ENCODE measurements around the gene CPB1. TPM values are rescaled to one million over a fixed set of nuclear protein-coding genes. Genes with fewer than 3 reads are reported as not detected.

The CPB1 gene
- total RNA-seq, 4 donors from 2014 or later = 0.41 TPM; not detected in 3

DNA sequence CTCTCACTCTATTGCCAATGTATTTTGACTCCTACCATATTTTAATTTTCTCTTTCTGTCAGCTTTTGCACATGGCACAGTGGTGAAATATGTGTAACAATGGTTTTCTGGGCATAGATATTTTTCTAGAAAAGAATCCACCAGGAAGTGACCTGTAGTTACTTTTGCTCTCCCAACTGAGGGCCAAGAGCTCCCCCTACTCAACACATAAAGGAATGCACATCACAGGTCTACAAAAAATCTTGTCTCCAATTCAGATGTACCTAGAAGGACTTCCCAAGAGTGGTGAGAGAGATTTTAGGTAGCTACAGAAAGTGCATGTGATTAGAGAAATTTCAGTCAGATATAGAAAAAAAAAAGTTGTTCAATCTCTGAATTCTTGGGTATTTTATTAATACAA lies 53.1 kb downstream of the CPB1 start:
- Histone ChIP-seq H3K9me3 (no peaks in the 10 kb centered on the region), H3K27me3 (no peaks in the 10 kb centered on the region), H3K4me1 (no peaks in the 10 kb centered on the region), H3K36me3 (no peaks in the 10 kb centered on the region), H3K27ac (no peak overlapping the region), H3K4me3 (no peak overlapping the region)
- intact Hi-C loops (cut with DNase I; ENCODE audit: low total_unique reads) = no loop called here
- DNase-seq = no peak
- in situ Hi-C loops (cut with MboI; ENCODE audit: low pct_ligation_motif_present in 1 of 4, low pct_unique_long_range_greater_than_20kb in 1 of 4, low sequenced_read_pairs in 3 of 4) = no loop called here
- no peak for TF ChIP-seq POLR2AphosphoS5 (IDR thresholded peaks at IDR 0.05)
- TF ChIP-seq, protein P1, sequence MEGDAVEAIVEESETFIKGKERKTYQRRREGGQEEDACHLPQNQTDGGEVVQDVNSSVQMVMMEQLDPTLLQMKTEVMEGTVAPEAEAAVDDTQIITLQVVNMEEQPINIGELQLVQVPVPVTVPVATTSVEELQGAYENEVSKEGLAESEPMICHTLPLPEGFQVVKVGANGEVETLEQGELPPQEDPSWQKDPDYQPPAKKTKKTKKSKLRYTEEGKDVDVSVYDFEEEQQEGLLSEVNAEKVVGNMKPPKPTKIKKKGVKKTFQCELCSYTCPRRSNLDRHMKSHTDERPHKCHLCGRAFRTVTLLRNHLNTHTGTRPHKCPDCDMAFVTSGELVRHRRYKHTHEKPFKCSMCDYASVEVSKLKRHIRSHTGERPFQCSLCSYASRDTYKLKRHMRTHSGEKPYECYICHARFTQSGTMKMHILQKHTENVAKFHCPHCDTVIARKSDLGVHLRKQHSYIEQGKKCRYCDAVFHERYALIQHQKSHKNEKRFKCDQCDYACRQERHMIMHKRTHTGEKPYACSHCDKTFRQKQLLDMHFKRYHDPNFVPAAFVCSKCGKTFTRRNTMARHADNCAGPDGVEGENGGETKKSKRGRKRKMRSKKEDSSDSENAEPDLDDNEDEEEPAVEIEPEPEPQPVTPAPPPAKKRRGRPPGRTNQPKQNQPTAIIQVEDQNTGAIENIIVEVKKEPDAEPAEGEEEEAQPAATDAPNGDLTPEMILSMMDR (IDR thresholded peaks at IDR 0.05) = no peak
- TF ChIP-seq EP300 (IDR thresholded peaks at IDR 0.05; ENCODE audit: low read depth) = no peak
- TF ChIP-seq POLR2A (IDR thresholded peaks at IDR 0.05) = no peak

DNA sequence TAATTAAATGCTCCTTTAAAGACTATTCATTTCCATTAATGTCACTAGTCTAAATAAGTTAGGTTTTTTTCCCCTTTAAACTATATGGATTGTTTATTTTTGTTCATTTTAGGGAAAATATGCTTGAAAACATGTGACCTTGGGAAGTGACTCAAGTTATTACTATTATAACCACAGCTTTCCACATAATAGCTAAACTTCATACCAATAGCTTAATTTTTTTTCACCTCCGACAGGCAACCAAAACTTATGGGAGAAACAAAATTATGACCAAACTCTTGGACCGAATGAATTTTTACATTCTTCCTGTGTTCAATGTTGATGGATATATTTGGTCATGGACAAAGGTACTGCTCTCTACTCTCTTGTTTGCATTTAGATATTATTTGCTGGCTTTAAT lies 53.7 kb downstream of the CPB1 start:
- no peaks in the 10 kb centered on the region for H3K4me1 ChIP-seq
- intact Hi-C loops (cut with DNase I; ENCODE audit: low total_unique reads) (no loop called here), in situ Hi-C loops (cut with MboI; ENCODE audit: low pct_ligation_motif_present in 1 of 4, low pct_unique_long_range_greater_than_20kb in 1 of 4, low sequenced_read_pairs in 3 of 4) (no loop called here)
- no peaks in the 10 kb centered on the region for H3K9me3 ChIP-seq
- H3K36me3 ChIP-seq = no peaks in the 10 kb centered on the region
- H3K27me3 ChIP-seq = no peaks in the 10 kb centered on the region
- DNase-seq = no peak
- no peak overlapping the region for H3K27ac ChIP-seq
- WGBS, 2 donors (ENCODE audit: low coverage in 1 of 2) = 72 to 93% methylated on average over 2 of the region's 2 CpGs
- TF ChIP-seq POLR2A (IDR thresholded peaks at IDR 0.05) (no peak), POLR2AphosphoS5 (IDR thresholded peaks at IDR 0.05) (no peak), EP300 (IDR thresholded peaks at IDR 0.05; ENCODE audit: low read depth) (no peak)
- TF ChIP-seq, protein P1 (IDR thresholded peaks at IDR 0.05) = no peak
- no peak overlapping the region for H3K4me3 ChIP-seq

DNA sequence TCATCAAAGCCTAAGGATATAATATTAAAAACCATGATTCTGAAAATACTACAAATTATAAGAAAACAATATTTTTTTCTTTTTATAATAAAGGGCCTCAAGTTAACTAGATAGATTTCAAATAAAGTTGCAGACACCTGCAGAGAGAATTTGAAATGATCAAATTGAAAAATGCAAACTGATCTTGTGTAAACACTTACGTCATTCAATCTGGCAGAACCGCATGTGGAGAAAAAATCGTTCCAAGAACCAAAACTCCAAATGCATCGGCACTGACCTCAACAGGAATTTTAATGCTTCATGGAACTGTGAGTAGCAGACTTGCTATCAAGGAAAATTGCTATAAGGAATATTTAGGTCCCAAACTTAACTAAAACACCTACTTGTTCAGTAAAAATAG lies 54.7 kb downstream of the CPB1 start:
- Histone ChIP-seq H3K36me3 (no peaks in the 10 kb centered on the region), H3K4me1 (no peaks in the 10 kb centered on the region), H3K9me3 (no peaks in the 10 kb centered on the region), H3K27ac (no peak overlapping the region), H3K27me3 (no peaks in the 10 kb centered on the region), H3K4me3 (no peak overlapping the region)
- WGBS, 2 donors (ENCODE audit: low coverage in 1 of 2) = 63 to 66% methylated on average over 4 of the region's 4 CpGs
- DNase-seq = no peak
- intact Hi-C loops (cut with DNase I; ENCODE audit: low total_unique reads) (no loop called here), in situ Hi-C loops (cut with MboI; ENCODE audit: low pct_ligation_motif_present in 1 of 4, low pct_unique_long_range_greater_than_20kb in 1 of 4, low sequenced_read_pairs in 3 of 4) (no loop called here)
- TF ChIP-seq POLR2AphosphoS5 (IDR thresholded peaks at IDR 0.05) = no peak
- no peak for TF ChIP-seq EP300 (IDR thresholded peaks at IDR 0.05; ENCODE audit: low read depth)
- TF ChIP-seq, protein P1 (IDR thresholded peaks at IDR 0.05) = no peak
- no peak for TF ChIP-seq POLR2A (IDR thresholded peaks at IDR 0.05)

GRCh38 chr3:148883163-148883562 lies 55.6 kb downstream of the CPB1 start:
- no peak for TF ChIP-seq POLR2AphosphoS5 (IDR thresholded peaks at IDR 0.05)
- TF ChIP-seq EP300 (IDR thresholded peaks at IDR 0.05; ENCODE audit: low read depth) = no peak
- TF ChIP-seq, protein P1 (IDR thresholded peaks at IDR 0.05) = no peak
- TF ChIP-seq POLR2A (IDR thresholded peaks at IDR 0.05) = no peak
- Histone ChIP-seq H3K36me3 (no peaks in the 10 kb centered on the region), H3K4me1 (no peaks in the 10 kb centered on the region), H3K27ac (no peak overlapping the region), H3K9me3 (no peaks in the 10 kb centered on the region), H3K27me3 (no peaks in the 10 kb centered on the region), H3K4me3 (no peak overlapping the region)
- 65% methylated on average over 1 of the region's 1 CpG; no CpG with 5 or more reads in 1 of the 2 donors for WGBS, 2 donors (ENCODE audit: low coverage in 1 of 2)
- in situ Hi-C loops (cut with MboI; ENCODE audit: low pct_ligation_motif_present in 1 of 4, low pct_unique_long_range_greater_than_20kb in 1 of 4, low sequenced_read_pairs in 3 of 4) = no loop called here
- intact Hi-C loops (cut with DNase I; ENCODE audit: low total_unique reads) = no loop called here
- DNase-seq = no peak
